GM21423 (cell line): ENCODE data around the gene MISP3.

Source experiments
- ATAC-seq: cut with Tn5 transposase; IDR thresholded peaks from one replicate; pipeline ENCODE4 v1.9.1; 2021; ENCODE audit warnings: mild to moderate bottlenecking, moderate library complexity; ENCODE audit not compliant: unreplicated experiment

MISP3 gene

DNA sequence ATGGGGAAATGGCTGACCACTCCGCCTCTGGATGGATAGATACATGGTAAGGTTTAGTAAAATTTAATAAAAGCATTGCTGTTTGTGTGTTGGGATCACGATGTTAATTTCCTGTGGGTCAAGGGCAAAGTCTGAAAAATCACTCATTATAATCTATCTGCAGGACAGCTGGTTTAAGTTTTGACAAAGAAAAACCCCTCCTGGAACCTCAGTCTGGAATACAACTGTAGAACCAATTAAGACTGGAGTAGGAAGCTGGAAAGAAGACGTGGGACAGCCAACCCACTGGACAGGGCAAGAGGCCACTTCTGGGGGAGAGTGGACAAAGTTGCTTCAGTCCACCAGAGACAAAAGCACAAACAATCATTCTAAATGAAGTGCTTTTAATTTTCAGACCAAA lies 46.6 kb downstream of the MISP3 start:
- no peak for ATAC-seq

DNA sequence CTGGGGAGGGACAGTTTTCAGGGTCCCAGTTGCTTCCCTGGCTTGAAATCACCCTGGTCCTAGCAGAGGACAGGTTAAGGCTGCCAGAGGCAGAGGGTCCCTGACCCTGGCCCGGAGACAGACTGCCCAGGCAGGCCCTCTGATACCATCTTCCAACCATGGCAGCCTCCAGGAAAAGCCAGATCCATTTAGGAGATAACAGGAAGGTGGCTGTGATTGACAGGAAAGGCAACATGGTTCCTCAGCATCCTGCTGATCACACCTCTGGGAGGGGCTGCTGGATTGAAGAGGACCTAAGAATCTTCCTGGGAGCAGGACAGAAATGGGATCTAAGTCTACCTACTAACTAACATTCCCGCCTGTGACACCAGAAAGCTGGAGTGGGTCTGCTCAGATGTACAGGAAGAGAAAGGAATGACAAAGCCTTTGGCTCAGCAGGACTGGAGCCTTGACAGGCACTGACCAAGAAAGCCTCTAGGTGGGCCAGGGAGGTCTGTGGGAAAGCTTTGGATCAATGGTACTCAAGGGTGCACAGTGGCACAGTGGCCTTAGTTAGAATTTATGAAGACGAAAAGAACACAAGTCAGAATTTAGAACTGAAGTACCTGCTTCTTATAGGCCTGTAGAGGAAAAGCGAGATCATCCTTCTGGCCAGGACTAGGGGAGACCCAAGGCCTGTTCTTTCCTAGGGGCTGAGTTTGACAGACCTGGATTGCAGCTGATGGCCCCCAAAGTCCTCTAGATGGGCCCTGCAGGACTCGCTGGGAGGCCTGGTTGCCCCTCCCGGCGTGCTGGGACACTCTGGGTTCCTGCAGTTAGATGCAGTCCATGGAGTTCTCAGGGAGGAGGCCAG lies 47.3 kb downstream of the MISP3 start:
- ATAC-seq: no peak

DNA sequence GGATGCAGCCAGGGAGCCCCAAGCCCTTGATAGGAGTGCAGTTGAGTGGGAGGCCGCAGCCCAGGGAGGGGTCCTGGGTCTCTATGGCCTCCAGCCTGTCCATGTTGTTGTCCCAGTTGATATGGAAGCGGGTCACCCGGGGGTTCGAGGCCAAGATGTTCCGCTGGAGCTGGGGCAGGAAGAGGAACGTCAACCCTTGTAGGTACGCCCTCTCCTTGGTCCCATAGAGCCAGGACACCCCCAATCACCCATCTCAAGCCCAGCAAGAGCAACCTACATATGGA lies 47.9 kb downstream of the MISP3 start:
- no peak for ATAC-seq

DNA sequence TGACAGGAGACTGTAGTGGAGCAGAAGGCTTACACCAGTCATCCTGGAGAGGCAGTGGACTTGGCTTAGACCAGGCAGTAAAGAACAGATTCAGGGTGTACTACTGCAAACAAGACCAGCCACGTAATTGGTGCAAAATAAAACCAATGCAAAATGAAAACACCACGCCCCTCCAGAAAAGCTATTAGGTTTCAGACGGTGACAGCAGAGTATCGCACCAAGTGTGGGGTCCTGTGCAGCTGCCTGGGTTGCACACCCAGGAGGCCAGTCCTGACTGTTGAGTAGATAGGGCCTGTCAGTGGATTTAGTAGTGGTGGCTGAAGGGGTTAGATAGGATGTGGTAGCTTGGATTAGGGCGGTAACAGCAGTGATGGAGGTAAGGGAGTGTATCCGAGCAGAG lies 50.3 kb downstream of the MISP3 start:
- ATAC-seq: no peak
